Stimulated activated CD4-positive, alpha-beta T cell treated with anti-CD3 and anti-CD28 coated beads, Interleukin-12 subunit alpha, Interleukin-12 subunit beta, amount 100 ng/mL, for 48 hours (primary cell): ENCODE measurements around the gene OLFM1.
A peak's percentile ranks its signal among the peaks of the same experiment; 100 is the strongest.
"Not testable (repeated sequence)": the region's sequence is repeated elsewhere in the genome, so short reads cannot be mapped to it uniquely, and the experiment has no call there.

Source experiments
- DNase-seq, 3 donors: peaks; one replicate each; pipeline ENCODE4 v3.0.0-alpha.2; 2020; ENCODE audit warnings: low read depth in 2 of 3, low spot score in 1 of 3

Gene OLFM1

DNA sequence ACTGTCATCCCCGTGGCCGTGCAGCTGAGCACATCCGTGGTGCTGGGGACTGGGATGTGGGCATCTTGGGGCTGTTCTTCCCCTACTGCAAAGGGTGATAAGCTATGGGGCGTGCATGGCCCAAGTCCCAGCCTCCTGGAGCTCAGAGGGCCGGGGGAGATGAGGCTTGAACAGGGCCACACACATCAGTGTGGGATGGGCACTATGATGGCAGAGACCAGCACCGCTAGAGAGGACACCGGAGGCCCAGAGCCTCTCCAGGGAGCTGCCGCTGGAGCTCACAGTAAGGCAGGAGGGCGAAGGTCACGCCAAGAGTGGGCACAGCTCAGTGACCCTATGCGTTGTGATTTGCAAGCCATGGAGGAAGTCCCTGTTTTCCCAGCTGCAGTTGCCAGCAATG lies 63.5 kb downstream of the OLFM1 start:
- DNase-seq: no peak

DNA sequence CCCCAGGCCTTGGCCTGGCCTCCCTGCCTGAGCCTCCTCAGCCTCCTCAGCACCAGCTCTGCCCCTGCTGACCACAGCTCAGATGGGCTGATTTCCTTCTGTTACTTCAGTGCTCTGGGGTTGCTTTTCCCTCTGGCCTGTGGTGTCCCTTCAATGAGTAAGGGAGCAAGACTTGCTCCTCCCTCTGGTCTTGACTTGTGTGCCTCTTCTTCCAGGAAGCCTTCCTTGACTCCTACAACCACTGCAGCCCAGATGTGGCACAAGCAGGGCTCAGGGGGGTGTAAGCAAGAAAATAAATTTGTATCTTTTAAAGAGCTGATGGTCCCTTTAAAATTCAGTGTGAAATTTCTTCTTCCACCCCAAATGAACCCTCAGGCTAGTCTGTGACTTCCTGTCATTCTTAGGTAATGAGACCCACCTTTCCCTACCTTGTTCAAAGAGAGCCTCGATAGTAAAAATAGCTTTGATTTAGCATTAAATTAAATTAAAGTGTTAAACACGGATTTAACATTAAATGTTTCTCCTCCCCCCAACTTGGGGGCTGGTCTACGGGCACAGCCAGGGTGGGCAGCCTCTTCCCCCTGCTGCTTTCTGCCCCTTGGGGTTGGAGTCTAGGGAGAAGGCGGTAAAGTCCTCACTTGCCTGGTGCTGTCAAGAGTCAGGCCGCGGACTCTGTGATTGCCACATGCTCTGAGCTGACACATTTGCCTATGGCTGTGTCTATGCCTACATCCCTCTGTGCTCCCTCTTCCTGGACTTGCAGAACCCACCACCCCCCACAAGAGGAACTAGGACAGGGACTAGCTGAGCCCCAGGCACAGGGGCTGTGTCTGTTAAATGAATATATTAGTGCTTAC lies 64.5 kb downstream of the OLFM1 start:
- DNase-seq: no peak

DNA sequence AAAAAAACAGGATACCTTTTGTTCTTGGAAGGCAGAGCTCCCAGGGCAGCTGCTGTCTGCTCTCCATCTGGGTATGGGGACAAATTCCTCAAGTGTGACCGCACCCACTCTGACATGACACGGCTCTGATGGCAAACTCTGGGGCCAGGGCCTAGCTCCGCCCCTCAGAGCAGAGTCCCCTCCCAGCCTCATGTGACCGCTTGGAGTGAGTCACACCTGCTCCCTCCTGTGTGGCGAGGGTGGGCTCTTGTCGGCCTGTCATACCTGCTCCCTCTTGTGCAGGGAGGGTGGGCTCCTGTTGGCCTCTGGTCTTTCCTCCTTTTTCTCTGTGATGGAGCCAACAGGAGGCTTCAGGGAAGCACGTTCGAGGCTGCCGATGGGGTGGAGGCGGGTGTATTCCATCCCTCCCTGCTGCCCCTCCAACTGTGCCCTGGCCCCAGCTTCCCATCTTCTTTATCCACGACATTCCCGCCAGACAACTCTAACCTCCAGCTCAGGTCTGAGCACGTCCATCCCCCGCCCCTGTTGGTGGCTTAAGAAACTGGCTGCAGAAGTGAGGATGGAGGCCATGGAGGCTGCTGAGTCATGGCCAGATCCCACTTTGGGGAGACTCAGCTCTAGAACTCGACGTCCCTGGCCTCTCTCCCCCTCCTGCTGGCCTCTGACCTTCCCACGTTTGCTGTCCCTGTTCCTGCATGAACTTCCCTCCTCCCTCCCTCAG lies 65.3 kb downstream of the OLFM1 start:
- DNase-seq: no peak

DNA sequence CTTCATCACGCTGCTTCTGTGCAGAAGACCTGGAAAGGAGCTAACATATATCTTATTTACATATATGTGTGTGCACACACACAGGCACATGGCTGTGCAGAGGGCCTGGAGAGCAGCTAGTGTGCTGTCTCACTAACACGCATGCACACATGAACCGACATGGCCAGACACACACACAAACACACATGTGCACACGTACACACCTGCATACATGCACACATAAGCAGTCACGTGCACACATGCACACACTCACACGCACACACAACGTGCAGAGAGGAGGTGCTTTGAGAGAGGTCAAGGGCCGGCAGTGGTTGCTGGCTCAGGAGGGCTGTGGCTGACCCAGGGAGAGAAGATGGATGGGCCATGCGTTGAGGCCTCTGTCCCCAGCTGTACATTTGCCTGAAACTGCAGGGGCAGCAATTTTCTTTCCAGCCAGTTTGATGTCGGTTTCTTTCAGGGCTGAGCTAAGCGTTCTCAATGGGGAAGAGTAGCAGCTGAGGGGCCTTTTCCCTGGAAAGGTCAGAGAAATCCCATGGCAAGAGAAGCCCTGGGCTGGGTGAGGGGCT lies 66.7 kb downstream of the OLFM1 start:
- no peak for DNase-seq

DNA sequence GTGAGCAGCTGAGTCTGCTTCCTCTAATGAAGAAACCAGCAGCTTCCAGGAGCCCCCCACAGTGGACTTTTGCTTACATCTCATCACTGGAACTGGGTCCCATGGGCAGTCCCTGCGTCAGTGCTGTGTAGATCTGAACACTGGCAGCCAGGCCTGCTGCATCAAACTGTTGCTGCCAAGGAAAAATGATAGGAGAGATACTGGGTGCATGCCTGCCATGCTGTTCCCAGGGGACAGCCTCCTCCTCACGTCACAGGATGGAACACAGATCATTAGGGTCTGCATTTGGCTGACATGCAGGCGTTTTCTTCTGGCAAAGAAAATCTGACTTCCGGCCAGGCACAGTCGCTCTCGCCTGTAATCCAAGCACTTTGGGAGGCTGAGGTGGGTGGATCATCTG lies 67.9 kb downstream of the OLFM1 start:
- DNase-seq: no peak

DNA sequence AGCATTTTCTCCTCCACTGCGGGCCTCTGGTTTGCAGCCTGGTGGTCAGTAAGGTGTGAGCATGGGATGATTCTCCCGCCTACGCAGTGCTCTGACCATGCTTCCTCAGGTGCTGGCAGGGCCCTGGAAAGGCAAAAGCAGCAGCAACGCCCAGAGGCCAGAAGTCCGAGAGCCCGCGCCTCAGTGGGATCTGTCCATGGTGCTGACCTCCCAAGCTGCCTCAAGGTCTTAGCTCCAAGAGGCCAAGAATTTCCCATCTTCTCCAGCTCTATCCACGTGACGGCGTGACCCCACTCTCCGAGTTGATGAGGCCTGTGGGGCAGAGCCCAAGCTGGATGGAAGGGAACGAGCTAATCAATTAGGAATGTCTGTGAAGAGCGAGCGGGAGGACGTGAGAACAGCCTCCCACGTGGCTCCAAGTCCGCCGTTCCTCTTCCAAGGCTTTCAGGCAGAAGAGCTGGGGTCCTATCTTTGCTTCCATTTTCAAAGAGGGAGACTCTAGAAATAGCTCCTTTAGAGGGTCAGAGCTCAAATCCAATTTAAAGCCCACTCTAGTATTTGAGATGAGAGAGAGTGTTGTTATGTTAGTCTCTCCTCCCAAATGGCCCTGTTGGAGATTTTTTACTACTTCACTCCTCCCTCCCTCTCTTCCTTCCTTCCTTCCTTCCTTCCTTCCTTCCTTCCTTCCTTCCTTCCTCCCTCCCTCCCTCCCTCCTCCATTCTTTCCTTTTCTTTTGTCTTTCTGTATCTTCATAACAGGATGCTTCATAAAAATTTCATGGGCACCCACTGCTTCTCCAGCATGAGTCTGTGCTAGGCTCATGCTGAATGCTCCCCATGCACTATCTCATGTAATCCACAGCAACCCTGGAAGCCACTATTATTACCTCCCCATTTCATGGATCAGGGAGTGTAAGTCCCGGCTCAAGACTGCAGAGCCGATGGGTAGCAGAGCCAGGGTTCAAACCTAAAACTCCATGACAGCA lies 69.3 kb downstream of the OLFM1 start:
- DNase-seq: peak in 1 of 3 donors; percentile 5

DNA sequence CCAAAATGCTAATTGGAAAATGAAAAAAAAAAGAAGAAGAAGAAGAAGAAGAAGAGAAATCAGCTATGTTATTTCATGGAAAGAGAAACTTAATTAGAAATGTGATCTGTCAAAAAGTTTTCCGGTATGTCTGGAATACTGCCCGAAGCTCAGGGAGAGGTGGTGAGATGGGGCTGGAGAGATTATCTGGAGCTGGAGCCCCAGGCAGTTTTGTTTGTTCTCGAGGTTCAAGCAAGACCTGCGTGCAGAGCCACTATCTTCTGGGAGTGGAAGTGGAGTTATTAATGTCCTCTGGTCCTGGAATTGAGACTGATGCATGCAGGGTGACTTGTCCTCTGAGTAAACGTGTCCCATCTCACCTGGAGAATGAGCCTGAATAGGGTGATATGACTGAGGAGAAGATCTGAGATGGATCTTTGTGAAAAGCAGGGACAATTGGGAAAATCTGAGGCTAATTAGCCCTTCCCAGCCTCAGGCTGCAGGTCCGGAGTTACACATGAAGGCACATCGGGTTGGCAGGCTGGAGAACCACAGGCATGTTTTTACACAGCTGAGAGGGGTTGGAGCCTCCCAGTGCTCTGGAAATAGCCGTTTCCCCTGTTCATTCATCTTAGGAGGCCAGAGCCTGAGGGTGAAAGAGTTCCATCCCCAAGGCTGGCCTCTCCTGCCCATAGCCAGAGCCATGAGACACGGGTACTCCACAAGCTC lies 70.5 kb downstream of the OLFM1 start:
- no peak for DNase-seq

DNA sequence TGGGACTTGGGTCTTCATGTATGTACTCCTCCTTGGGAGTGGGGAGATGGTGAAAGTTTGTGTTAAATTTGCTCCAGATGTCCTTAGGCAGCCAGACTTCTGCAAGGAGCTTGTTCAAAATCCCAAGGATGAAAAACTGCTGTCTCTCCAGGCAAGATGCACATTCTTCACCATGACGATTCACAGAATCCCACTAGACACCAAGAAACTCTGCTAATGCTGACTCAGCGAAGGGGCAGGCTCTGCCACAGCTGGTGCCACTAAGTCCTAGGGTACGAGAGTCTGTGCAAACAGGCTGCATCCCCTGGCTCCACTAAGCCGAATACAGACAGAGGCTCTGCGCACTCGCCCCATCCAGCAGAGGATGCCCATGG lies 71.1 kb downstream of the OLFM1 start:
- DNase-seq: no peak

DNA sequence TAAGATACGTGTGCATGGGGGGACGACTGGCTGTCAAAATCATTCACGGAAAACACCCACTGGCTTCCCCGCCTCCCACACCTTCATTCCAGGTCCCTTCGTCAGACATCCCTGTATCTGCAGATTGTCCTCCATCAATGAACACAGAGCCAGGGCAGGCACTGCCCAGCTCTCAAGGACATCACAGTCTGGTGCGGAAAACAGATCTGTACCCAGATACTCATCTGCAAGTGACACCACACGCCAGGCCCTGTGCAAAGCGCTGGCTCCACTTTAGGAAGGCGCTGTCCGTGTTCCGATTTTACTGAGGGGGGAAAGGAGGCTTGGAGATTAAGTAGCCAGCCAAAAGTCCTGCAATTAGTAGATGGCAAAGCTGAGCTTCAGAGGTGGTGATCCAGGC lies 72.3 kb downstream of the OLFM1 start:
- no peak for DNase-seq

DNA sequence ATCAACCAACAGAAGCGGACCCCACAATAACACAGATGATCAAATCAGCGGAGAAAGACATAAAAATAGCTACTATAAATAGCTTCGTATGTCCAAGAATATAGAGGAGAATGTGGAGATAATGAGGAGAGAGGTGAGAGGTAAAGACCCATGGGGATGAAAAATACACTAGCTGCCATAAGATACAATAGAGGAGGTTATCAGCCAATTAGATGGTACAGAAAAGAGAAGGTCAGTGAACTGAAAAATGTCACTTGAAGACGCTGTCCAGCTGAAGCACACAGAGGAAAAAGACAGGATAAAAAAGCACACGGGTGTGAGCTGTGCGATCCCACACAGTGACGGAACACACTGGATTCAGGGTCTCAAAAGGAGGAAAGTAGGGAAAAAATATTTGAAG lies 73.4 kb downstream of the OLFM1 start:
- no peak for DNase-seq

DNA sequence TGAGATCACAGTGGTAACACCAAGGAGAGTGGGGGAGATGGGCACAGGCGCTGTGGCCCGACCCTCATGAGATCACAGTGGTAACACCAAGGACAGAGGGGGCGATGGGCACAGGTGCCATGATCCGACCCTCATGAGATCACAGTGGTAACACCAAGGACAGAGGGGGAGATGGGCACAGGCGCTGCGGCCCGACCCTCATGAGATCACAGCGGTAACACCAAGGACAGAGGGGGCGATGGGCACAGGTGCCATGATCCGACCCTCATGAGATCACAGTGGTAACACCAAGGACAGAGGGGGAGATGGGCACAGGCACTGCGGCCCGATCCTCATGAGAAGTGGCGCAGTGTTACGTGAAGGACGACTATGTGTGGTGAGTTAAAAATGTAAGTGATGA lies 75.1 kb downstream of the OLFM1 start:
- DNase-seq: not testable (repeated sequence)

DNA sequence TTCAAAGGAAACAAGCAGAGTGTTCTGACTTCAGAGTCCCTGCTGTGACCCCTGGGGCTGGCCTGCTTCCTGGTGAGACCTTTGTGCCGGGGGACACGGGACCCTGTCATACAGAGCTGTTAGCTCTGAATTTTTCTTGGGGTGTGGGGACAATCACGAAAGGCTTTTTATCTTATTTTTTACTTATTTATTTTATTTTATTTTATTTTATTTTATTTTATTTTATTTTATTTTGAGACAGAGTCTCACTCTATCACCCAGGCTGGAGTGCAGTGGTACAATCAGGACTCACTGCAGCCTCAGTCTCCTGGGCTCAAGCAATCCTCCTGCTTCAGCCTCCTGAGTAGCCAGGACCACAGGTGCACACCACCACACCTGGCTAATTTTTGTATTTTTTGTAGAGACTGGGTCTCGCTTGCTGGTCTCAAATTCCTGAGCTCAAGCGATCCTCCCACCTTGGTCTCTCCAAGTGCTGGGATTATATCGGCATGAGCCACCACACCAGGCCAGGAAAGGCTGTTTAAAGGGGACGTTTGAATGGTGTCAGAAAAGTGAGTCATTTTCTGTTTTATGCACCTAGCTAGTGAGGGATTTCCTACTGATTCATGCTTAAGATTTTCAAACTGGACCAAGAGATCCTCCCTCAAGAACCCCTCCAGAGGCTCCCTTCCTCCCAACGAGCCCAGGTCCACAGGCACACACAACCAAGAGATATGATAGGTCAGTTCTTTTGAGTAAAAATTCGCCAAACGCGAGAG lies 75.7 kb downstream of the OLFM1 start:
- DNase-seq: no peak

DNA sequence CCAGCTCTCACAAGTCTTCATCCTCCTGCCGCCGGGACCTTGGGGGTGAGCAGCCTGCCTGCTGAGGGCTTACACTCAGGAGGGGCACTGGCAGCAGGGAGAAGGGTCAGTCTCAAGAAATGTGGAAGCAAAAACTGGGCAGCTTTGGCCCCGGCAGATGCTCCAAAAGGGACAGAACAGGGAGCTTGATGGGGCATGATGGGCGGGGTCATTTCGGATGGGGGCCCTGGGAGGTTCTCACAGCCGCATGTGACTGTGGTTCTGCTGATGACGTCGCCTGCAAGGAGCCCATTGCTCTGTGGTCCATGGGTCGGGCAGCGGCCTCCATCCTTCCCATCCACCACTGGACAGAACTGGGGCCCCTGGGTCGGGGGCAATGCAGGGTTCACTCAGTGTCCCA lies 76.6 kb downstream of the OLFM1 start:
- no peak for DNase-seq

DNA sequence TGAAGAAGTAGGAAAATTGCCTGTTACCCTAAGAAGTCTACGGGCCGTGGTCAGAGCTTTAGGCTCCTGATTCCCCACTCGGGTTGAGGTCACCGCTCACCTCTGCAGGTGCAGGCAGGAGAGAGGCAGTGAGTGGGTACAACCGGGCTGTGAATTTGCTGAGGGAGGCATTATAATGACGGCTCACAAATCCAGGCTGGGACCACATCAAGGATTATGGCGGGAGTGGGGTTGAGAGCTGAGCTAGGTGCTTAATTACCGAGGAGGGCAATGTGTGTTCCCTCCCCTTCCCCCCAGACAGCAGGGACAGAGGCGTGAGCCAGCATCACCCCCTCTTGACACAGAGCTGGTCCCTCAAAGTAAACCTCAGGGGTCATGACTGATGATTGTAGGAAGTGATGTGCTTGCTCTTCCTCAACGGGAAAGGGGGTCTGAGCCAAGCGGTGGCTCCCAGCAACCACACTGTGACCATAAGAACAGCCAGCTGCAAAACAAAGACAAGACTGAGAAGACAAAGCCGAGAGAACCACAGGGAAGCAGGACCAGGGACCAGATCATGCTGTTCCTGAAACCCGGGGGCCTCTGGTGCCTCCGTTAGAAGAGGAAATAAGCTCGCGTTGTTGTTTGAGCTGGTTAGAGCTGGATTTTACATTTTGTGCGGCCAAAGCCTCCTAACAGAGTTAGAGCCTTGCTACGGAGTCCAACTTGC lies 77.7 kb downstream of the OLFM1 start:
- DNase-seq: no peak

DNA sequence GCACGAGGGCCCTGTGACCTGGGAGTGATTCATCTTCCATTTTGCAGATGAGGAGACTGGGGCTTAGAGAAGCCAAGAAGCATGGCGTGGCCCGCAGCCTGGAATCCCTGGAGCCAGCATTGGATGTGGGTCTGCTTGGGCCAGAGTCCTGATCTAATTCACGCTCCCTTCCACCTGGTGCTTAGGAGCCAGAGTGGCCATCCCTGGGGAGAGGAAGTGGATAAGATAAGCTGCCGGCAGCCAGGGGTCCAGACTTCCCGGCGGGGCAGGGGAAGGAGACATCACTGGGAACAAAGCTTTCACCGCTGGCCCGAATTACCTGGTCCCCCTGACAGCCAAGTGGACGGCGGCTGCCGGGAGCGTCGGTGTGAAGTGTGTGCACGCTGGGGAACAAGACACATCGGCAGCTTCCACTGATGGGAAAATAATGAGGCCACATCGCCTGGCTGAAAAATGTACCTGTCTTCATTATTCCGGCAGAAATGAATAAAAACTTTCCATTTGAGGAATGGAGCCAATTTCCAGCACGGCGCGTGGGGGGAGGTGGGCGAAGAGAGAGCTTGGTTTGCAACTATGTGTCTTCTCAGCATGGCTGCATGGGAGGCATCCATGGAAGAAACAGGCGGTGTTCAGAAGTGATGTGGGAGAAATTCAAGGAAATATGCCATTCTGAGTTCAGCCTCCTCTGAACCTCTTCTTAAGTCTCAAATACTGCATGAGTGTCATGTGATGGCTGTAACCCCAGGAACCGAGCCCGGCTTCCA lies 78.5 kb downstream of the OLFM1 start:
- DNase-seq: no peak

DNA sequence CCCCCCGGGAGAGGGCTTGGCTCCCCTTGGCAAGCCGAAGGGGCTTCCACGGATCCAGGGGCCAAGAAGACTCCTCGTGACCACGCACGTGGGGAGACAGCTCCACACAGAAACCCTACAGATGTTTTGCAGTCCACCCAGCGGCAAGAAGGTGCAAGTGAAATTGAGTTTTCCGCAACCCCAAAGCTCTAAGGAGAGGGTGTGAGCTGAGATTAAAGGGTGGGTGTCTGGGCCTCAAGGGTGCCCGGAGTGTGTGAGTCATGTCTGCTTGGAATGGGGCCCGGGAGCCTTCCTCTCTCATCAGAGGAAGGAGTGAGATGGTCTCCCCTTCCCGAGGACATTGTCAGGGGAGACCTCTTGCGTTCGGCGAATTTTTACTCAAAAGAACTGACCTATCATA lies 79.1 kb downstream of the OLFM1 start:
- DNase-seq: no peak

DNA sequence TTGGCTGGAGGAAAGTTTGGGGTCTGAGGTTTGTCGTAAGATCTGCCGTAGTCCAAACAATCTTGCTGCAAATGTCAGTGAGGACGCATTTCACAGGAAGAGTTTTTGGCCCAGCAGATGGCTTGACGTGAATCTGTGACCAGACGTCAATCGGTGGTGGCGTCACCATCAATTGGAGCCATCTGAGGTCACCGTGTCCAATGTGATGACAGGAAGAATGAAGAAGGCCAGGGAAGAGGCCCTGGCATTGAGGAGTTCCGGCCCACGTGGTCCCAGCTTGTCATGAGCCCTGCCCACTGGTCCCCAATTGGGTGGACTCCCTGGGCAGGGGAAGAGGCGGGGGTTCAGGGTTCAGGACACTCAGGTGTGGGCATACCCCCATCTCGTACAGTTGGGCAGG lies 79.9 kb downstream of the OLFM1 start:
- DNase-seq: no peak

DNA sequence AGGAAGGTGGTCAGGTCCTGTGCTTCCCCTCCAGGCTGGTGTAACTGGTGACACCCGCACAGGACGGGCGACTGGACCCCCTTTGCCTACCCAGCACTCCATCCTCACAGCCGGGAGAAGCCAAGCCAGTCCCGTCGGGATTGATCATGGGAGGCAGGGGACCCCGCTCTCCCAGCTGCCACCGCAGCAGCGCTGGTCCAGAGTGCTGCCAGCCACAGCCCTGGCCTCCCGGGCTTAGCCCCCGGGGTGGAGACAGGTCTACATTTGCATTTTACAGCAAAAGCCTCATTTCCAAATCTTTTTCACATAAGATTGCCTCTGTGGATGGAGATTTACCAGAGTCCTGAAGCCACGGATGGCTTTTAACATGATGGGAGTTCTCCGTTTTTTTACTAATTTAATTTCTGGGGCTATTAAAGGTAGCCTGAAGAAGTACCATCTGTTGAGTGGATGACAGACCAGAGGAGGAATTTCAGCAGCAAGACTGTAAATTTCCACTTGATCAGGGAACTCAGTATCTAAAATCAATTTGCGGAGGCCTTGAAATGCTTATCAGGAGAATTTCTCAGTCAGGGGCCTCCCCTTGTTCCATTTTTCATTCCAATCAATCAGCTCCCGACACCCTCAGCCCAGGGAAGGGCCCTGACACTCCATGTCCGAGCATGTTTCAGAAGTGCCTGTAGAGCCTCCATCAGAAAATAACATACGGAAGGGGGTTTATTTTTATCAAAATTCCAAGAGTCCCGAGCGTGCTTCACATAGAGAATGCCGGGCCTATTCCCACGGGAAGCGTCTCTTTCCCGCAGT lies 80.6 kb downstream of the OLFM1 start:
- DNase-seq: no peak
